CD4-positive, alpha-beta T cell treated with Interleukin-12 subunit alpha and Interleukin-12 subunit beta, for 1 hour (primary cell): Measurements from ENCODE around the gene TBC1D10A.

Experiments used
- DNase-seq: peaks from one replicate; pipeline ENCODE4 v3.0.0-alpha.2; 2020

The TBC1D10A gene

GRCh38 chr22:30245181-30245984 is 81.4 kb downstream of the TBC1D10A start:
- no peak for DNase-seq

- no peak for DNase-seq
These were observed 82.1 kb downstream of the TBC1D10A start for GRCh38 chr22:30244641-30245040.

DNA sequence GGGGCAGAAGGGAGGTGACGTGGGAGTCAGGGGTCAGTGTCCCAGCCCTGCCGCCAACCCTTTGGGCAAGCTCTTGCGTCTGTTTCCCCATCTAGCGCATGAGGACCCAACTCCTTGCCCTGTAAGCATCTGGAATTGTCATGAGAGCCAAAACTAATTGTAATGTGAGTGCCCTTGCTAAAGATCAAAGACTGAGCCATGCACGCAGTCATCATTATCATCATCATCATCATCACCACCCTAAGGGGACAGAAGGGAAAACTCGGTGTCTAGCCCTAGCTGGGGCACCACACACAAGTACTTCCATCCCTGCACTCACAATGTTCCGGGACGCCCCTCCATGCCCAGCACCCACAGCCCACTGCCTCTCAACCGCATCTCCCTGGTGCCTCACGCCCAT is 82.7 kb downstream of the TBC1D10A start:
- no peak for DNase-seq

GRCh38 chr22:30243661-30244060 is 83.1 kb downstream of the TBC1D10A start:
- DNase-seq: no peak
